CMK (cell line): ENCODE results near the gene ZCCHC7.
"Not testable (repeated sequence)": the region's sequence is repeated elsewhere in the genome, so short reads cannot be mapped to it uniquely, and the experiment has no call there.

Experiments used
- DNase-seq: peaks from one replicate; pipeline ENCODE4 v3.0.0-alpha.2; 2010; ENCODE audit warnings: low read depth

The ZCCHC7 gene

DNA sequence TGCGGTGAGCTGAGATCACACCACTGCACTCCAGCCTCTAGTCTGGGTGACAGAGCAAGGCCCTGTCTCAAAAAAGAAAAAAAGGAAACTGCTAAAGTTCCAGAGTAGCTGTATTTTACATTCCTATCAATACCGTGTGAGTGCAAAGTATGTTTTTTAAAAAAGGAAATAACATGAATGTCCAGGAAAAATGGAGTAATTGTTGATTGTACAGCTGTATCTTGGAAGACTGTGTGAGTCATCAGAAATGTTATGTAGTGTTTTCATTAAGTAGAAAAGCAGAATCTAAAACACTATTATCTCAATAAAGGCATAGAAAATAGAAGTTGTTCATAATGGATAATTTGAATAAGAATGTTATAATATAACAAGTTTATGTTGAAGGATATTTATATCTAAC lies 53.9 kb downstream of the ZCCHC7 start:
- DNase-seq = no peak

DNA sequence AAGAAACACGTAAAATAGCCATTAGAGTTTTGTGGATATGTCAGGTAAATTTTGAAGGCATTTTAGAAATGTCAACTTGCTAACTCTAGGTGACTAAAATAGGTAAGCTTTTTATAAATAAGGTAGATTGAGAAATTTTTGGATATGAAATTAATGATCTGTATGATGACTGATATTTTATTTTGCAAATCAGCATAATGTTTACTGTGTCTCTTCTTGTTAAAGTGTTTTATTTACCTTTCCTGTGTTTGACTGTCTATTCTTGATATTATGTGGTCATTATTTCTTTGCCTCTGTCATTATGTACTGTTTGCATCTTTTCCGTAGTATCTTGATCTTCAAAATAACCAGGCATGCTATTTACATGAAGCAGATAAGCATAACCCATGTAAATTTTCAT lies 58.4 kb downstream of the ZCCHC7 start:
- DNase-seq = no peak

DNA sequence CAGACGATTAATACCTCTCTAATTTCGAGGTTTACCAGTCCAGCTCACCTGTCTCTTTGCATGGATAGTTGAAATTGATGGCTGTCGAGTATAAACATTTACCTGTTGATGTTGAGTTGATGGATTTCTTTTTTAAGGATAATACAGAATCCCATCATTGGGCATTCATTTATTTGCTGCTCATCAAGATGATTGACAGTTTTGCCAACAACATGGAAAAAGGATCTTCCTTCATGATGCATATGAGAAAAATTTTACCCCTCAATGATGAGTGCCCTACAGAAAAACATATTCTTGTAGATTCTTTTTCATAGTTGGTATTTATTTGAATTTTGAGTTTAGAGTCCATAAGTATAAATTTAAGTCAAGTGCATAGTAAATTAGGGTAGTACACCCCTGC lies 59.2 kb downstream of the ZCCHC7 start:
- DNase-seq = no peak

DNA sequence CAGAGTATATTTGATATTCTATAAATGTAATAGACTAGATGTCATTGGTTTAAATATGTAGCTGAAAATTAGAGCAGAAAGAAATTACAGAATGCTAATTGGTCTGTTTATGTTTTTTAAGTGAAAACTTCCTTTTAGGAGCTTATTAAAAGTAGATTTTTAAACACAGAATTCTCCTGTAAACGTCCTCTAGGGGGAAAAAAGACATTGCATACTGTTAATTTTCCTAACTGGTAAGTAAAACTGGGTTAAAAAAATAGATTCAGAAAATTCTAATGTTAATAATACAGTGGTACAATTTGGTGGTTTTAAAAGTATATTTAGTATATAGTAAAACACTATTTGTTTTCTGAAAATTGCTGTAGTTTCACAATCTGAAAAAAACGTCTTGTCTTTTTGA lies 59.8 kb downstream of the ZCCHC7 start:
- no peak for DNase-seq

DNA sequence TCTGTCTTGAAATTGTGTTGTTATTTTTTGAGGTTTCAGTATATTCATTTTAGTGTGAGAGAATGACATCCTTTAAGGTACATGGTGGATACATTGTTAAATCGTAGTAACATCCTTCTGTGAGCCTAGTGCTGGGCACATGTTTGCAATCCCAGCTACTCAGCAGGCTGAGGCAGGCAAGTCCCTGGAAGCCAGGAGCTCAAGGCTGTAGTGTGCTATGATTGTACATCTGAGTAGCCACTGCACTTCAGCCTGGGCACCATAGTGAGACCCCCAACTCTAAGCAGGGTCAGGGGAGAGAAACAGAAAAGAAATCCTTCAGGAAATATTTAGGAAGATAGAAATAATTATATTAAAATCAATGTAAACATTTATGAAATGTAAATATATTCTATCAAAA lies 62.3 kb downstream of the ZCCHC7 start:
- no peak for DNase-seq

DNA sequence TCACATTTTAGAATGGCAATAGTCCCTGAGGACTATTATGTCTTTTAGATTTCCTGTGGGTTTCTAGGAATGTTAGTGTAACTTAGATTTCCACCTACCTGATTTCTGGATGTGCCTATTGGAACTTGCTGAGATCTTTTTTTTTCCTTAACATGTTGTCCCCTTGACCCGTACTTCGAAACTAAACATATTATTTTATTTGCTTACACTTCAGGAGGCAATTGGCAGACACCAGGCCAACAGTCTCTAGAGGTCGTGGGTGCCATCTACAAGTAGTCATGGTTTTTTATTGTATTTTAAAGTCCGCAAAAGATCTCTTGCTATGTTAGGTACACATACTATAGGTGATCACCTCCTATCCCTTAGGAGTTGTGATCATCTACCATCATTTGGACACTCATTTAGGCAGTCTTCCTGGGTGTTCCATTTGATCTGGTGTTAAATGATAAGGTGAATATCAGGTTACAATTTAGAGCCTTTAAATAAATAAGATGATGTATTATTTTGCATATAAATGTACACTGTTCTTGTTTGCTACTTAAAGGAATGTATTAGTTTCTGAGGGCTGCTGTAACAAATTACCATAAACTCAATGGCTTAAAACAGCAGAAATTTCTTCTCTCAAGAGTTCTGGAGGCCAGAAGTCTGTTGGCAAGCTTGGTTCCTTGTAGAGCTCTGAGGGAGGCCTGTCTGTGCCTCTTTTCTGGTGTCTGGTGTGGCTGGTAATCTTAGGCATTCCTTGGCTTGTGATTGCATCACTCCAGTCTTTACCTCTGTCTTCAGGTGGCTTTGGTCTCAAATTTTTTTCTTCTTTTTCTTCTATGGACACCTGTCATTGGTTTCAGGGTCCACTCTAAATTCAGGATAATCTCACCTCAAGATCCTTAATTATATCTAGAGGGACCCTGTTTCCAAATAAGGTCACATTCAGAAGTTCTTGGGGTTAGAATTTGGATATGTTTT lies 64.8 kb downstream of the ZCCHC7 start:
- DNase-seq = no peak

DNA sequence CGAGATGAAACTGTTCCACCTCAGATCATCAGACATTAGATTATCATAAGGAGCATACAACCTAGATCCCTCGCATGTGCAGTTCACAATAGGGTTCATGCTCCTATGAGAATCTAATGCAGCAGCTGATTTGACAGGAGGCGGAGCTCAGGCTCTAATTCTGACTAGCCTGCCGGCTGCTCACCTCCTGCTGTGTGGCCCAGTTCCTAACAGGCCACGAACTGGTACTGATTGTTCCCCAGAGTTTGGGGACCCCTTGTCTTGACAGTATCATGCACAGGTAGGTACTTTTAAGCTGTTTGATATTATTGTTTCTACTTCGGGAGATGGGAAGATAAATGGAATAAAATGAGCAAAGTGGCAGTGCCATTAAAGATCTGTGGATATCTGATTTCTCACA lies 66.9 kb downstream of the ZCCHC7 start:
- DNase-seq = no peak

GRCh38 chr9:37187713-37188439 lies 67.5 kb downstream of the ZCCHC7 start:
- no peak for DNase-seq

GRCh38 chr9:37190739-37191138 lies 70.4 kb downstream of the ZCCHC7 start:
- DNase-seq = not testable (repeated sequence)

GRCh38 chr9:37191403-37192089 lies 71.2 kb downstream of the ZCCHC7 start:
- no peak for DNase-seq

DNA sequence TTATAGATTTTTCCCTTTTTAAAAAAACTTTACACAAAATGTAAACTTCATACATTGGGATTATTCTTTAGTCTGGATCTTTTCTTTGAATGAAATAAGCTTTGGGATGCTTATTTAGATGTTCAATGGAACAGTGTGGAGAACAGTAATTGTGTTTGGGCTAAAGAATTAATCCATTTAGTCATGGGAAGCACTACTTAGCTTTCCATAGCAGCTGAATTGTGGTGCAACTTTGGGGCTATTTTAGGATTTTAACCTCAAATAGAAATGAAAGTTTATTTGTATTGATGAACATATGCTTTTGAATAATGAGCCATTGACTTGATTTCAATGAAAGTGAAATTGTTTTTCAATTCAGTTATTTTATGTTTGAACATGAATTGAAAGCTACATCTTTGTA lies 72.4 kb downstream of the ZCCHC7 start:
- no peak for DNase-seq

GRCh38 chr9:37197158-37198038 lies 77.0 kb downstream of the ZCCHC7 start:
- DNase-seq = peak; percentile 62

DNA sequence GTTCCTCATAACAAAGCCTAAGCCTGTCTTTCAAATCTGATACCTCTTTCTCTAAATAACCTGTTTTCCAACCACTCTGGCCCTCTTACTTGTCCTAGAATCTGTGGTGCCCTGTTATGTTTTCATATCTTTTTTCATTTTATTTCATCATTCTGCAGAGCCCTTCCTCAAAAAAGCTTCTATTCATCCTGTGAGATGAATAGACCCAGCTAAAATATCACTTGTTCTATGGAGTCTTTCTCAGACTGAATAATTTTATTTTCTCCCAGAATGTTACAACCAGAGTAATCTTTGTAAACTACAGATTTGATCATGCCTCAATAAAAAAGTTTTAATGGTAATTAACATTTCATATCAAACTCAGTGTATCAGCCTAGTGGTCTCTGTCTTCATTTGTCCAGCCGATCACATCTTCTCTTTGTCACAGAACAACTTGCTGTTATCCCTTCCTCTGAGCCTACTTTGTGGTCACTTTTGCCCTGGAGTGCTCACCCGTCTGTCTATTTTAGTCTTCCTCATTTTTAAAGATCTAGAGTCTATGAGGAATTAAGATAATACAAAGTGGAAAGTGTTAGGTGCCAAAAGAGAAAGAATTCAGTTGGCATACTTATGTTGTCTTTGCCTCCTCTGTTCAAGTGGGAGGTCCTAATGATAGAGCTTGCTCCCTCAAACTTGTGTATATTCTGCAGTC lies 77.8 kb downstream of the ZCCHC7 start:
- DNase-seq = peak; percentile 34

DNA sequence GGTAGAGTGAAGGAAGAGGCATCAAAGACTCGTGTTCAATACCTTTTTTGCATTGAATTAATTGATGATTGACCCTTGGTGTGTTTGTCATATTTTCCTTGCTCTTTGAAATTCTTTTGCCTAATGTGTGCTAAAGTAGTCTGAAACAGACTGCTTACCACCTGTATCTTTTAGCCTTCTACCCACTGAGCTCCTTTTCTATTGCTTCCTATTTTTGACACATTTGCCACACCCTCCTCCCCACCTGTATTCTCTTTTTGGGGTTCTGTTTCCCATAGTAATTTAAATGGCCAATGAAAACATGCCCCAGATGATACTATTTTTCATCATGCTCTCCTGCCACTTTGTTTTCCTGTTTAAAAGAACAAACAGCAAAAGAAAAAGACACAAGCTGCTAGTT lies 78.5 kb downstream of the ZCCHC7 start:
- DNase-seq = no peak

DNA sequence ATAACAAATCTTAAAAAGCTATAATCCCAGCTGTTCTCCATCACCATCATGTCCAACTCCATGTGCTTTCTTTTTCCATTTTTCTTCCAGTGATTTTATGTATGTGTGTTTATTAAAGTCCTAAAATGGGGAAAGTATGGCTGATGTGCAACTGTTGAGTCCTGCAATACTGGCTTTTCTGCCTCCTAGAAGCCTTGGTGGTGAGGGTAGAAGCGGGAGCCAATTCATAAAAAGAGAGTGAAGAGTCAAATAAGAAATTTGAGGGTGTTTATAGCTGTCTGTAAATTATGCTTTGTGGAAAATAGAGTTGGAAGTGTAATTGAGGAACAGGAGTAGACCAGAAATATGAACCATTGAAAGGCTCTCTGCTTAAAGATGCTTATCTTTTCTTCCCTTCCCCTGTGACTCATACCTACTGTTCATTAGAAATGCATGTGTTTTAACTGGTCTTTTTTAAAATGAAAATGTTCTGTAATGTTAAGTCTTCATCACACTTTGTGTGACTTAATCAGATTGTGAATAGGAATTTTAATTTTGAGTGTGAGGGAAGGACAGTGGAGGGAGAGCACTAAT lies 80.1 kb downstream of the ZCCHC7 start:
- no peak for DNase-seq

GRCh38 chr9:37201581-37201980 lies 81.2 kb downstream of the ZCCHC7 start:
- DNase-seq = no peak

GRCh38 chr9:37202091-37202490 lies 81.7 kb downstream of the ZCCHC7 start:
- DNase-seq = no peak

- not testable (repeated sequence) for DNase-seq
These were observed 83.1 kb downstream of the ZCCHC7 start for GRCh38 chr9:37203456-37203855.

DNA sequence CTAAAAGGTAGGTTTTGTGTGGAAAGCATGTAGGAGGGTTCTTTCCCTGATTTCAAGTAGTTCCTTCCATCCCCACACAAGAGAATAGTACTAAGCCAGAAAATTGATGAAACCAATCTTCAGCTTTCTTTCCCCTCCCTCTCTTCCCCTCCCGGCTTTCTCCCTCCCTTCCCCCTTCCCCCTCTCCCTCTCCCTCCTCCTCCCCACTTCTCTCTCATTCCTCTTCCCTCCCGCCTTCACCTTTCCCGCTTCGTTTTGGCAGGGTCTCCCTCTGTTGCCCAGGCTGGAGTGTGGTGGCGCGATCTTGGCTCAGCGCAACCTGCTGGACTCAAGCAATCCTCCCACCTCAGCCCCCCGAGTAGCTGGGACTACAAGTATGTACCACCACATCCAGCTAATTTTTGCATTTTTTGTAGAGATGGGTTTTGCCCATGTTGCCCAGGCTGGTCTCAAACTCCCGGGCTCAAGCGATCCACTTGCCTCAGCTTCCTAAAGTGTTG lies 85.8 kb downstream of the ZCCHC7 start:
- no peak for DNase-seq
